Measurements from ENCODE around the gene GABRB1. TPM values are rescaled to one million over a fixed set of nuclear protein-coding genes. Genes with fewer than 3 reads are reported as not detected.

GABRB1 gene
- polyA plus RNA-seq, 4 donors: 0.35 to 0.92 (median 0.57) TPM

DNA sequence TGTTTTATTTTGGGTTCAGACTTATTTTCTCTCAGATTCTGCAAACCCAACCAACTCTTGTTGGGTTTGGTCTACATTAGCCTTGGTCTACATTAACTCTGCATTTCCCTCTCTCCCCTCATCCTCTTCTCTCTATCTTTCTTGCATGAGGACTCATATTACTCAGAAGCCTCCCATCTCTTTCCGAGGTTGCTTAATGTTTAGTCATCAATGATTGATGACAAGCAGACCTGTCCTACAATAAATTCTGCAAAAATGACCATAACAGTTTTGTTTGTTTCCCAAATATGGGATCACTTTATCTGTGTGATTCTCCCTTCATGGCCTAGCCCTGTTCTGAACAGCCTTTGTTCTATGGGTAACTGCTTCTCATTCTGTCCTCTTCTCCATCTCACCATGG is 75.2 kb downstream of the GABRB1 start:
- DNase-seq (ENCODE audit: low read depth in 4 of 4, low spot score in 2 of 4): no peak

DNA sequence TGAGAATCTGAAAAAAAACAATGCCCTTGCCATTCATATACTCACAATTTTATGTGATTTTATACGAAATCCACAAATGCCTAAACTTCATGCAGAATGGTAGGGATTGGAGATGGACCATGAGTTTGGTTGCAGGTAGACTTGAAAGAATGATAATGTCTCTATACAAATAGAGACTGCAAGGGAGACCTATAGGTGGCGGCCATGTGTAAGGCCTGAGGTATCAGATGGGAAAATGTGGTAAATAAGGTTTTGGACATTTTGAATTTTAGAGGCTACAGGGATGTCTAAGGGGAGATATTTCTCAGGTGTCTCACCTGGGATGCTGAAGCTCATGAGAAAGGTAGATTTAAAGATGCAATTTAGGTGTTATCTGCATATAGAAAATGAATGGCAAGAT is 78.0 kb downstream of the GABRB1 start:
- no peak for DNase-seq (ENCODE audit: low read depth in 4 of 4, low spot score in 2 of 4)

DNA sequence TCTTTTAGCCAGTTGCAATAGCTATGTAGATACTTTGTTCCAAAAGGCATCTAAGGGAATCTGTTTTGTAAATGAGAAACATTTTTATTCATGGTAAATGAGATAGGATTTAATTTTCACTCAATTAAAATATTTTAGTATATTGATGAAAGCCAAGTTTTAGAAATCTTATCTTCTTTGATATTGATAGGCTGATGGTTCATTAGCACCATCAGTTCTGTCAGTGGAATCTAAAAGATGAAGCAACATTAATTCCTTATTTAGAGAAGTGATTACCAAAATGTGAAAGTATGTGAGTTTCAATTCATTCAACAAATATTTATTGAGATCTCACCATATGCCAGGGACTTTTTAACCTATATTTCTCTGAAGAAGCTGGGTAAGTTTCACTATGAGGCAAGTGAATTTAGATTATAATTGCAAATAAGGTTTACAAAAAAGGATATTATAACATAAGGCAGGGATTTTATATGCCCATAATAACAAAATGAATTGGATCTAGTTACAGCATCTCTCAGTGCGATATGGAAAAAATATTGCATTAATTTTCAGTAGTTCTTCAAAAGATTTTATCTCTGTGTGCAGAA is 79.3 kb downstream of the GABRB1 start:
- no peak for DNase-seq (ENCODE audit: low read depth in 4 of 4, low spot score in 2 of 4)

DNA sequence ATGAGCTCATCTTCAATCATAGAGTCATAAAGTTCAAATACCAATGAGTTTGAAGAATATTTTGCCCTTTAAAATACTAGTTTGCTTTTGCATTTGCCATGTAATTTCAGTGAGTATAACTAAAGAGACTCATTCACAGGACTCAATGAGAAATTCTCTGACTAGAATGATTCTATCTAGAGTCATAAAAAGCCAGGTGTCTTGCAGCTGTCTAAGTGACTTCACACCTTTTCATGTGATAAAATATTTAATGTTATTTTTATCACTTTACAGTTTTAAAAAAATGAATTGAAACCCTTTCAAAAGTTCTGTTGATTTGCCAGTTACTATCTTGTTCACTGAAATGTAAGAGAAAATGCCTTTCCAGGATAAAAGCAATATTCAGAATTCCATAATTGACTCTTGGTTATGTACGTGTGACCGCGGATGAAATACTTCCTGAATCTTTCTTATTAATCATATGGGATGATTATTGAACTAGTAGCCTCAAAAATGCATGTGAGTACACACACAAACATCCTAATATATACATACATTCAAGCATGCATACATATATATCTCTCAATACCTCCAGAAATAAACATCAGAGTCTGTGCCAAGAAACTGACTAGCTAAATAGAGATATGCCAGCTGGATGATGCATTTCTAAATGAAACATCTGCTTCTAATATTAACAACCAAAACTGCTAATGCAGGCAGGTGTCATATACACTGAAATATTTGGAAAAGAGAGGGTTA is 87.0 kb downstream of the GABRB1 start:
- DNase-seq (ENCODE audit: low read depth in 4 of 4, low spot score in 2 of 4): no peak

DNA sequence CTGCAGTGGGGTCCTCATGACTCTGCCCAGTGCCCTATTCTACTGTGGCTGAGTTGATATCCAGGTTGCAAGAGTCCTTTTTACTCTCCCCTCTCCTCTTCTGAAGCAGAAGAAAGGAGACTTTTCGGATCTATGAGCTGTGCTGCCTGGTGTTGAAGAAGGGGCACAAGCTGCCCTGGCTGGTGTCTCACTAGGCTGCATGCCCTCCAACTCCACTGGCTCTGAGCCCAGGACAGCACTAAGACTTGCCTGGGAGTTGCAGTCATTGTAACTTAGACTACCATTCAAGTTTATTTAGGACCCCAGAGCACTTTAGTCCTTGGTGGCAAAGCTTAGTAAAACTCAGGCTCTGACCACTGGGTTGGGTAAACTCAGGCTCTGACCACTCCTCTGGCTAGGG is 89.4 kb downstream of the GABRB1 start:
- DNase-seq (ENCODE audit: low read depth in 4 of 4, low spot score in 2 of 4): no peak

DNA sequence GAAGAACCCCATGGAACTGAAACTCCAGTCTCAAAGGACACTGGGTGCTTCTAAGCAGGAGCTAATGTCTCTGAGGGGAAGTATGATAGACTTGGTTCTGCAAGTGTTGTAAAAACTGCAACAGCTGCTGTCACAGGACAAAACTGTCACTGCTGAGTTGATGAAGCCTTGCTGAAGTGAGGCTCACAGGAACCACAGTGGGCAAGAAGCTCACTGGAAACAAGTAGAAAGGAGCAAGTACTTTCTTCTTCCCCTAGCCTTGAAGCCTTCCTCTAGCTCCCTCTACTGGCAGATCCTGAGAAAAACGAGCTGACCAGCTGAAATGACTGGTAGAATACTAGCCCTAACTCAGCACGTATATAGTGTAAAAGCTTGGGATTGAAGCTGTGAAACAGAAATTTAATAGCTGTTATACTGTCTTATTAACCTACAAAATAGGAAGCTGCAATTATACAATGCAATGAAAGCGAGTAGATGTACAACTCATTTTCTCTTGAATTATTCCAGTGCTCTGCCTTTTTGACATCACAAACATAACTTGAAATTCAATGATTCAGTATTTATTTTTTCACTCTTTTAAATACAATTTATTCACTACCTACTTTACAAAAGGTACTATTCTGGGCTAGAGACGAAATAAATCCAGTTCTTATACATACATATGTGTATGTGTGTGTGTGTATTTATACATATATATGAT is 91.4 kb downstream of the GABRB1 start:
- DNase-seq (ENCODE audit: low read depth in 4 of 4, low spot score in 2 of 4): peak; percentile 19 to 60 (median 46)

DNA sequence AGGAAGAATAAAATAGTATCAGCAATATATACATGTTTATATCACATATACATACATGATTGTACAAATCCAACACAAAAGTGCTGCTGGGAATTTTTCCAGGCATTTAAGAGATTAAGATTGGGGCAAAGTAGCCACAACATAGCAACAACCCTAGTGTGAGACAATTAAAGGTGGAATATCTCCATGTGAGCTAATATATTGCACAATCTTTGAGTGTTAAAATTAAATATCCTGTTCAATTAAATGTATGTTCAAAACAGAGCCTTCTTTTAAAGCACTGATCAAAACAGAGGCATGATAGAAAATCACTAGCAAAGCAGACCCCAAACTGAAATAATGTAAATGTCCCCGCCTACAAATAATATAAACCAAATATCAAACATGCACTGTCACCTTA is 97.6 kb downstream of the GABRB1 start:
- no peak for DNase-seq (ENCODE audit: low read depth in 4 of 4, low spot score in 2 of 4)

DNA sequence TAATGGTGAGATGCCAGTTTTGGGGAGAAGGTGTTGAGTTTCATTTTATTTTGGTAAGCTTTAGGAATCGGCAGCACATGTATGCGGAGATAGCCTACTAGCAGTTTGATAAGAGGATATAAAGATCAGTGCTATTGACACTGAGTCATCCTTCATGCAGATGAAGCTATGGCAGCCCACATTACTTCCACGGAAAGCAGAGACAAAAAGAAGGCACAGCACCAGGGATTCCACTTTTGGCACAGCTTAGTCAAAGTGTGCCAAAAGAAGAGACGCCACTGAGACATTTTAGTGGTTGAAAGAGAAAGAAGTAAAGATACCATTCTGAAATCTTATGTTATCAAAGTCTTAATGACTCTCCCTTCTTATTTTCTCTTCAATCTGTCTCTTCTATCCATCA is 103.8 kb downstream of the GABRB1 start:
- DNase-seq (ENCODE audit: low read depth in 4 of 4, low spot score in 2 of 4): no peak

DNA sequence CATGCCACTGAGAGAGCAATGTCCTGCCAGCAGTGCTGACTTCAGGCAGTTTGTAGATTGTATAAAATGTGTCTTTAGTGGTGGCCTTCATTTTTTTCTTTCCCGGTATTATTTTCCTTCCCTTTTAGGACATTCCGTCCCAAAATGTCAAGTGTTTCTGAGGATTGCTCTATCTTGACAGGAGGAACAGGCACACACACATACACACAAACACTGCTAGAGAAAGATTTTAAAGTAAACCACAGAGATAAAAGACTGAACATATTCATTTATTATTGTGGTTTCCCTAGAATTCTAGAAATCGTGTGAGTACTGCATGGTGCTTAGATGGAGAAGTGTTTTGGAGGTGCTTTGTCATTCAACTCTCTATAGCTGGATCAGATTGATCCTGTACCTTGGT is 111.9 kb downstream of the GABRB1 start:
- no peak for DNase-seq (ENCODE audit: low read depth in 4 of 4, low spot score in 2 of 4)

DNA sequence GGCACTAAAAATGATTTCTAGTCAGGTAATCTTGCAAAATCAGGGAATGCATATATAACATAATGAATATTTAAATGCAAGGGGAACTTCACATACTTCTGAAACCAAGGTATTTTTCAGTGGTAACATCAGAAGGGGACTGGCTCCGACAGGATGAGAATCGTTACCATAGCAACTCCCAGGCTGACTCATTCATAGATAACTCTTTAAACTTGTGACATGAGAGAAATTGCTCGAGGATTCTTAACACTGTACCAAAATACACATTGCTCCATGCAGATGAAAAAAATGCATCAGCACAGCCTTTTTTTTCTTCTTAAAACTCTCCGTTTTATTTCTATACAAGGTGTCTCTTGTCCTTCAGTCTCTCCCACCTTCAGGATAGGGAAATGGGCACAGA is 114.3 kb downstream of the GABRB1 start:
- DNase-seq (ENCODE audit: low read depth in 4 of 4, low spot score in 2 of 4): no peak

DNA sequence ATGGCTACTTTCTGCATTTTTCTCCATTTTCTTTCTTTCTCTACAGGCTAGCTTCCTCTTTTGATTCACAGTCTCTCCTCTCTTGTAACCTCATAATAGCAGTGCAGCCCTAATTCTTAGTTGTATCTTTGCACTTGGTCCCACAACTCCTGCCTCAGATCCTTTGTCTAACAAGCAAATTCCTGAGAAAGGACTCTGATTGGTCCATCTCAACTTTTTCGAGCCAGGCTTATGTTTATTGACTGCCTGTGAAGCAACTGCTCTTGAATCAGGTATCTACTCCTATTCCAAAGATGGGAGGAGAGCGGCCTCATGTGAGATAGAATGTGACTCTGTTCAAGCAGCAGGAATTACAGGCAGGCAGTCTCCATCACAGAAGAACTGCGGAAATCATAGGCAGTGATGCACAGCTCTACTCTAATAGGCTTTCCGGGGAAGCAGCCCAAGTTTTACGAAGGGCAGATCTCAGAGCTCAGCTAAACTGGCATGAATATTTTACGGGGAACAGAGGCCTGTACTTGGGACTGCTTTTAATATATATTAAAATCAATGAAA is 123.5 kb downstream of the GABRB1 start:
- no peak for DNase-seq (ENCODE audit: low read depth in 4 of 4, low spot score in 2 of 4)

DNA sequence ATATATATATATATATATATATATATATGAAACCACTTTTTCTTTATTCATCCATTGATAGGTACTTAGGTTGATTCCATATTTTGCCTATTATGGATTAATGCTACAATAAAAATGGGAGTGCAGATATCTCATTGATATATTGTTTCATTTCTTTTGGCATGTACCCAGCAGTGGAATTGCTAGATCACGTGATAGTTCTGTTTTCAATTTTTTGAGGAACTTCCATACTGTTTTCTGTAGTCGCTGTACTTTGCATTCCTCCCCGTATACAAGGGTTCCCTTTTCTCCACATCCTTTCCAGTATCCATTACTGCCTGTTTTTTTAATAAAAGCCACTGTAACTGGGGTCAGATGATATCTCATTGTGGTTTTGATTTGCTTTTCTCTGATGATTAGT is 124.6 kb downstream of the GABRB1 start:
- no peak for DNase-seq (ENCODE audit: low read depth in 4 of 4, low spot score in 2 of 4)

DNA sequence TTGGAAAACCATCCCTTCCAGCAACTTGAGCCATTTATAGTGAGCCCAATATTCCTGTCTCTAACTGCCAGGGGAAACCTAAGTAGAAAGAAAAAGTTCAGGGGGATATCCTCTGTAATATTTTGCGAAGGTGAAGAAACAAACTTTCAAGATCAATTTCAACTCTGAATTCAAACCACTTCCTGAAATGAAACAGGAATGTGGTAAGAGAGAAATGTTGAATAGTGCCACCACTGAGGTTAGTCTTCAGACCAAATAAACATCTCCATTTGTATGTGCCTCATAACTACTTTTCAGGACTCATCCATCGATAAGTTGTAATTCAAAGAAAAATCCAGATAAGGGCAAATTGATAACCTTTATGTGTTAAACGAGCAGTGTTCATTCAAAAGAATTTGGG is 128.7 kb downstream of the GABRB1 start:
- DNase-seq (ENCODE audit: low read depth in 4 of 4, low spot score in 2 of 4): no peak

DNA sequence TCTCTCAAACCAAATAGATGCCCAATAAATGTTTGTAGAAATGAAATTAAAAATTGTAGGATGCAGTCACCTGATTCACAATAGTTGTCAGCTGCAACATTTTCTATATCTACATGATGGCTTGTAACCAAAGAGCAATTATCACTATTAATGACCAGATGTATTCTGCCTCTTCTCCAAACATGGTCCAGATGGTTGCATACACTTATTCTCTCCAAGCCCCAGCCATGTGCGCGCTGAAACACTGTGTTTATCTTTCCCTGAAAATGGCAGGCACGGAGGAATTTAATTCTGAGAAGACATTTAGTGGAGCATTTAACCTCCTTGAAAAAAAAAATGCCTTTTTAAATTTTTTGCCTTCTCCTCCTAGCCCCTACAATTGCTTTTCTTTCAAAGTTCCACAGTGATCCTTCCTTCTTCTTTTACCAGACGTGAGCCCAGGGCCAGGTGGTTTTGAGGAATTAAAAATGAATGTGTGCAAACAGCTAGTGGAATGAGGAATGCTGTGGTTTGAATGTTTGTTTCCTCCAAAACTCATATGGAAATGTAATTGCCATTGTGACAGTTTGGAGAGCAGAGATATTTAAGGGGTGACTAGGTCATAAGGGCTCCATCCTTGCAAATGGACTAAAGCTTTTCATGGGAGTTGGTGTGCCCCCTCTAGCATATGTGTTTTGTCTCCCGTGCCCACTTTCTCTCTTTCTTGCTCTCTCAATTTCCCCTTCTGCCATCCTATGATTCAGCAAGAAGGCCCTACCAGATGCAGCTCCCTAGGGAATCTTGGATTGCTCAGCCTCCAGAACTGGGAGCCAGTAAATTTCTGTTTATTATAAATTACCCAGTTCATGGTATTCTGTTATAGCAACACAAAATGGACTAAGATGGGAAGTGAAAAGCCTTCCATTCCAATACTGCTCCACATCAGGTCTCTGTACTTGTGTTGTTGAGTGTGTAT is 136.0 kb downstream of the GABRB1 start:
- no peak for DNase-seq (ENCODE audit: low read depth in 4 of 4, low spot score in 2 of 4)

DNA sequence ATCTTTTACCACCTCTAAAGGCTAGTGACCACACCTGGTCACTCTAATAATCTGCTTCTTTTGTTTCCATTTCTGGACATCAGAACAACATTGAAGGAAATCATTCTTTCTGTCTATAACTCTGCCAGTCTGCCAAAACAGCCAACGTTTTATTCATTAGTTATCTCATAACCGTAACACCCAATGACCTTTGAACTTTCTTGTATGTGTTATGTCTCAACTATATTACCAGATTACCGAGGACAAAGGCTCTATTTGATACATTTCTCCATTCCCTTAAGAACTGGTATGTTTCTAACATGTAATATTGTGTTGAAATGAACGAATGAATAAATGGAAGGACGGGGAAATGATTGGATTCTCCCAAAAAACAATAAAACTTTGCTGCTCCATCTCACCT is 152.7 kb downstream of the GABRB1 start:
- DNase-seq (ENCODE audit: low read depth in 4 of 4, low spot score in 2 of 4): no peak

DNA sequence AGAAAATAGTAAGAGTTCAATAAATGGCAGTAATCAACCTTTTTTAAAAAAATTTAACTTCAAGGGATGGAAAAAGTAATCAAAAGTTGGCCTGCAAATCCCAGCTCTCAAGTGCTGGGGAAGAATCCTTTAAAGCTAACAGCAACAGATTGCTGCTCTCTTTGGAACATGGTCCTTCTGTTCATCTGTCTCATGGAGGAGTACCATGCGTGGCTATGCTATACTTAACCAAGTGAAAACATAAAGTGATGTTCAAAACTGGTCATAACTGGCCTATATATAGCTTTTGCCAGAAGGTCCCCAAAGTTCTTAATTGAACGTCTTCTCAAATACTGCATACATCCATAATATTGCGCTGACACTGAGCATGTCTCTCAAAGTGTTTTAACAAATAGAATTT is 154.4 kb downstream of the GABRB1 start:
- no peak for DNase-seq (ENCODE audit: low read depth in 4 of 4, low spot score in 2 of 4)

DNA sequence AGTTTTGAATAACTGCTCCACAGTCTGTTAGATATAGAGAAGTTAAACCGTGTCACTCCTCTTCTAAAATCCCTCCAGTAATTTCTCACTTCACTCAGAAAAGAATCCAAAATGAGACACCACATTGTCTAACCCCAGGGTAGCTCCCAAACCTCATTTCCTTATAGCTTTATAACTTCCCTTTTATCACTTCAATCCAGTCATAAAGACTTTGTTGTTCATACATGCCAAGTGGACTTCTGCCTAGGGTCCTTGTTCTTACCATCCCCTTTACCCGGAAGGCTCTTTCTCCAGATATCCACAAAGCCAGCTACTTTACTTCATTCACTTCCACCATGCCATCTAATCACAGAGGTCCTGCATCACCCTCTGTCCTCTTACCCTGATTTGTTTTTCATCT is 156.2 kb downstream of the GABRB1 start:
- DNase-seq (ENCODE audit: low read depth in 4 of 4, low spot score in 2 of 4): no peak

DNA sequence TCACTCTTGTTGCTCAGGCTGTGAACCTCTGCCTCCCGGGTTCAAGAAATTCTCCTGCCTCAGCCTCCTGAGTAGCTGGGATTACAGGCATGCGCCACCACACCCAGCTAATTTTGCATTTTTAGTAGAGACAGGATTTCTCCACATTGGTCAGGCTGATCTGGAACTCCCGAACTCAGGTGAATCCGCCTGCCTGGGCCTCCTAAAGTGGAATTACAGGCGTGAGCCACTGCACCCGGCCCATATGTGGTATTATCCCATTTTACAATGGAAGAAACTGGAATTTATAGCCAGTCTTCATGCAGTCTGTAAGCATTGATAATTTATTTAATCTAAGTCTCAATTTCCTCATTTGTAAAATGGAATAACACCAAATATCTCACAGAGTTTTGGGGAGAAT is 161.8 kb downstream of the GABRB1 start:
- DNase-seq (ENCODE audit: low read depth in 4 of 4, low spot score in 2 of 4): no peak

DNA sequence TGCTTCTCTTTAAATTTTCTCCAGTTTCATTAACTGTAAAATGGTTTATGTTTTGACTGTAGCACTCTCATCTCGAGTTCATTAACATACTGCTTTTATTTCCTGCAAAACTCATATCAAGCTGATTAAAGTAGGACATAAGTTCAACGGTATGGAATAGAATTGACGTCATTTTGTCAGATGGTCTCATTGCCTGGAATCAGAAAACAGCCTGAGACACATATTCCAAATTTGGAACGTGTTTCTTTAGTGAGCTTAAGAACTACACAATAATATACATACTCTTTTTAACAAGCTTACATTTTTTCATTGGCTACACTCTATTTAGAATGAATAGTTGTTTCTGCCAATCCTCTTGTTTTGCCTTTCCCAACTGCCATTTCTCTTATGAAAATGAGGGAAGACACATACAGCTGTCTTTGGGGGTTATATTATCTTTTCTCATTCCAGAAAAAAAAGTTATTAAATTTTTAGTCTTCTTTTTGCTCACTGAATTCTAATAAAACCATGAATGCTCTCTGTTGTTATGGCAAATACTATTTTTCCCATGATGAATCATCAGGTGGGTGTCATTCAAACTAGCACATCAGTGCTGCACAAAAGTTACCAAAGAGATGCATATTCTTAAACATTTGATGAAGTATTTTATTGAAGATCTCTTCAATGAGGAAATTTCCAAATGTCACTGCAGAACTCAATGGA is 162.8 kb downstream of the GABRB1 start:
- no peak for DNase-seq (ENCODE audit: low read depth in 4 of 4, low spot score in 2 of 4)

DNA sequence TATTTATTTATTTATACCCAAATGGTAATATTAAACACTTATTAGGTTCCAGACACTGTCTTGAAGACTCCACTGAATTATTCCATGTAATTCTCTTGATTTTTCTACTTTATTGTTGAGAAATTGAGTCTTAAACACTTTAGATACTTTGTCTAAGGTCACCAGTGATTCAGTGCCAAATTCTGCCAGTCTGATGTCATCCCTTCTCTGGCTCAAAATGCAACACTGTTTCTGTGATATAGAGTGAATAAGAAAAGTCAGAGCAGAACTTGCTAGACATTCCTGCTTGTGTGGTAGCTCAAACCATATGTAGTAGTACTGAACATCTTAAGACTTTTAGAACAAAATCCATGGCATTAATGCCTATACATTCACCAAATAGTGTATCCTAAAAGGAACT is 164.3 kb downstream of the GABRB1 start:
- DNase-seq (ENCODE audit: low read depth in 4 of 4, low spot score in 2 of 4): no peak

Measured in left renal cortex interstitium (tissue), 4 donors.